ENCODE measurements around the gene KDELR3.

KDELR3 gene

DNA sequence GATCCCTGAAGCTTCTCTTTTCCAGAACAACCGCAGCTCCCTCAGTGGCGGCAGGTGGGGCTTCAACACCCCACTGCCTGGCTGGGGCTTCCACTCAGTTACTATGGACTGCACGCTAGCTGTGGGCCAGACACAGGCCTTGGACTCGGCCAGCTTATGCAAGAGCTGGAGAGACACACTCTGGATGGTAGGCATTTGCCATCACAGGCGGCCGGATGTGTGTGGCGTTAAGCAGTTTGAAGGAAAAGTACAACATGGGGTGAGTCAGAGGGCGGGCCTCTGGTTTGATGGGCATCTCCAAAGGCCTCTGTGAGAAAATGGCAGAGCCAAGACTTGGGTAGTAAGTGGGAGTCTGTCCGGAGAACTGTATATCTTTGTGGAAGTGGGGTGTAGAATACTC is 30.5 kb upstream of the KDELR3 start:
- in situ Hi-C loops (cut with MboI; ENCODE audit: low sequenced_read_pairs) = no loop called here

DNA sequence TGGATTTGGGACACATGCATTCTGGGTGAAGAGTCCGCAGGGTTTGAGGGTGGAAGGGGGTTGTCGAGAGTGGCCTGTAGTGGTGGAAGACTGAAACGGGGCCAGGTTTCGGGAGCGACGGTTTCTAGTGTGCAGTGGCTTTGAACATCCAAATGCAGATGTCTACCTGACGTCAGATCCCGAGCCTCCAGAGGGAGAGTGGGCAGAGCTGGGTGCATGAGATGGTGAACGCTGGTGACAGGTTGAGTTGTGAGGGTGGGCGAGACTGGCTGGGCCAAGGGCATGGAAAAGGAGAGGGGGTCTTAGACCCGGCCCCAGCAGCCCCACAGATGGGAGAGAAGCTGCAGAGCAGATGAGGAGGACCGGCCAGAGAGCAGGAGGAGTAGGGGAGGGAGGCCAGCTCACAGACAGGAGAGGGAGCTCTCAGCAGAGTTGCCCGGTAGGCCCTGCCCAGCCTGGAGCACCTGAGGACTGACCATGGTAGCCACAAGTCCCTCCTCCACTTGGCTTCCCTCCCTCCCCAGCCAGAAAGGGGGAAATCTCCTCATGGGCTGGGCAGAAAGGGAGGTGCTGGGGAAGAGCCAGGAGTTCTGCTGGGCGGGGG is 27.0 kb upstream of the KDELR3 start:
- in situ Hi-C loops (cut with MboI; ENCODE audit: low sequenced_read_pairs) = no loop called here

DNA sequence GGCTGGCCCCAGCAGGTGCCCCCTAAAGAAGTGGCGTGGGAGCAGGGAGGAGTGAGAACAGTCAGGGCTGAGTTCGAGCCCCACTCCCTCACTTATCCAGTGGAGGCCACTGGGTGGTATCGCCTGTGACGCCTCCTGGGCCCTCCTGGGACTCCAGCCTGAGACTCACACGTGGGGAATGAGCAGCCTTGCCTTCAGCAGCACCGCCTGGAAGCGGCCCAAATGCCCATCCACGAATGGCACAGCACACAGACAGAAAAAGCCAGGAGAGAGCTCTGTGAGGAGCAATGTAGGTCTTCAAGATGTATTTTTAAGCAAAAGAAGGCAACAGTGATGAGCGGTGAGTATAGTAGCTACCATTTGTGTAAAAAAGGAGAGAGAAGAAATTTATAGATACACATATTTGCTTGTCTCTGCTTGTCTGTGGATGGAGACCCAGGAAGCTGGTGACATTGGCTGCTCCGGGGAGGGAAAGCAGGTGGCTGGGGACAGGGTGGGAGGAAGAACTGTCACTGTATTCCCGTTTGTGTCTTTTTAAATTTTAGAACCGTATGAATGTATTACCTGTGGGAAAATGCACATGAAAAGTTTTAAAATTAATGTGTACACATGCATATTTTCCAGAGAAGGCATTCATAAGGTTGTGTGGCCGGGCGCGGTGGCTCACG is 26.1 kb upstream of the KDELR3 start:
- in situ Hi-C loops (cut with MboI; ENCODE audit: low sequenced_read_pairs) = no loop called here

DNA sequence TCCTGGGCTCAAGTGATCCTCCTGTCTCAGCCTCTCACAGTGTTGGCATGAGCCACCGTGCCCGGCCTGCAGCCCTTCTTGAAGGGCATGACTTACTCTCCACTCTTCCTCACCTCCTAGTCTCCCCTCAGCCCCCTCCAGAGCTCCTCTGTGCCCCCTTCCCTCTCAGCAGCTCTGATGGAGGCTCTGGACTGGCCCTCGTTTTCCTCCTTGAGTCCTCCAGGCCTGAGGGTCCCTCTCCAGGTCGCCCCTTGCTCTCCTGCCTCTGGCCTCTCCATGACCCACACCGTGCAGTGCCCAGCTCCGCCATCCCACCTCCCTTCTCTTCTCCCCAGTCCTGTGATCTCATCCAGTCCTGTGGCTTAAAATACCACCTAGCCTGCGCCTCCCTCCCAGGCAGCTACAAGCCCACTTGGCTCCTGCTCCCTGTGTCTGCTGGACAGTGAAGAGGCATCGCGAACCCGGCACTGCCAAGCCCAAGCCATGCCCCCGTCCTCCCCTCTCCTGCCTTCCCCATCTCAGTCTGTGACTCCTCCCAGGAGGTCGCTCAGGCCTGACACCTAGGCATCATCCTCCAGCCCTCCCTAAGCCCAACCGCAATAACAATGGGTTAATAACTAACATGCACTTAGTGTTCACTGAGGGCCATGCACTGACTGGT is 24.8 kb upstream of the KDELR3 start:
- in situ Hi-C loops (cut with MboI; ENCODE audit: low sequenced_read_pairs) = no loop called here

DNA sequence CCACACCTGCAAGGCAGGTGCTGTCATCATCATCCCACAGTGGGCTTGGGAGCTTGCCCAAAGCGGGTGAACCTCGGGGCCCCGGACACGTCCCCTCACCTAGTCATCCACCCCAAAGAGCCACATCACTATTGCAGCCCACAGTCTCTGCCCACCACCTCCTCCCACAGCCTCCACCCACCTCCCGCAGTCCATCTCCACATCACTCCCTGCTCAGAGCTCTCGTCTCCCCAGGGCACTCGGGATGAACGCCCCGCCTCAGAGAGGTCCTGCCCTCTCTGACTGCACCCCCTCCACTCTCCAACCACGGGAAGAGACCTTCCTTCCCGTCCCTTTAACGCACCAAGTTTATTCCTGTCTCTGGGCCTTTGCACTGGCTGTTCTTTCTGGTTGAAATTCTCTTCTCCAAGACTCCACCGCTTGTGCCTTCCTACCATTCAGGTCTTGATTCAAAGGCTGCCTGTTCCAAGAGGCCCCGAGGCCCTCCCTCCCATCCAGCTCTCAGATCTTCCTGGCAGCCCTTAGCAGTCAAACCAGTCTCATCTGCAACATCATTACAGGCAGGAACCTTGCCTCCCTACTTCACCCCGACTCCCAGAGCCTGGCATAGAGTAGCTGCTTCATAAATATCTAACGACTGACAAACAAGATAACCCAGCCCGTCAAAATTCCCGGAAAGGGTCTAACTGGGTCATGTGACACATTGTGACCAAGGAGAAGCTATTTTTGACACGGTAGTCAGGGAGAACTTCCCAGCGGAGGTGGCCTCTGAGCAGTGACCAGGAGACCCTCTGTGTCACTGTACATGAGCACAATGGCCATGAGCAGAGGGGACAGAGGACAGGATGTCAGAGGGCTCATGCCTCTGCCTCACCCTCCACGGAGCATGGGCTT is 24.0 kb upstream of the KDELR3 start:
- in situ Hi-C loops (cut with MboI; ENCODE audit: low sequenced_read_pairs) = no loop called here

DNA sequence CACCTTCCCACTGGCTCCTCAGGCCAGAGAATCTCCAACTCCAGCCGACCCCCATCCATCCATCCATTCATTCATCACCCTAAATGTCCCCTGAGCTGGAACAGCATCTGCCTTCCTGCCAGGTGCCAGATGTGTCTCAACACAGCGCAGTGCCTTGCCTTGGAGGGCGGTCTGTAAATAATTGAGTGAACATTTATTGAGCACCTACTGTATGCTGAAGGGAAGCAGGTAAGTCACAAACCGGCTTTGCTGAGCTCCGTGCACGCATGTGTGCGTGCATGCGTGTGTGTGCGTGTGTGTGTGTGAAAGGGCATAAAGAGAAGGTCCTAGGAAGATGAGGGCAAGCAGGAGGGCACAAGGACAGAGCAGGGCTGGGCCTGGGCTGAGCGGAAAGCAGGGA is 23.1 kb upstream of the KDELR3 start:
- in situ Hi-C loops (cut with MboI; ENCODE audit: low sequenced_read_pairs) = no loop called here

DNA sequence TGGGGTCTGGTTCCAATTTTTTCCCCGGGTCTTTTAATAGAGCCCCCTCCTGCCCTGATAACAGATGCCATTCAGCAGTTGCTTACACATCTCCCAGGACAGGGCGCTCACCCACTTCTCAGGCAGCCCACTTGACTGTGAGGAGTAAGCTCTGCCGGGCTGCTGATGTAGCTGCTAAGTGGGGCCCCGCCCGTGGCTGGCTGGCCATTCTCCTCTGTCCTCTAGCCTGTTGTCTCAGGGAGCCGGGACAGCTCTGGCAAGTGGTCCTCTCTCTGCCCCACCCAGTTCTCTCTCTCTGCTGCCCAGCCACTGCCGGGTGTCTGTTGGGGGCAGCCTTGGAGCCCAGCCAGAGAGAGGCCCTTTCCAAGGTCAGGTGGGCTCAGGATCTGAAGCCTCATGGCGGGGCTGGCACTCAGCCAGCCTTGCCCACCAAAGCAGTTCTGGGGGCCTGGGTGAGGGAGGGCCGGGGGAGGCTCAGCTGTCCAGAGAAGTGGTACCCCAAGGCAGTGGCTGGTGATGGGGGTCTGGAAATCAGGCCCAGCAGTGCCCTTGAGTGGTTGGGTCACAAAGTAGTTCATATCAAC is 21.8 kb upstream of the KDELR3 start:
- in situ Hi-C loops (cut with MboI; ENCODE audit: low sequenced_read_pairs) = no loop called here

DNA sequence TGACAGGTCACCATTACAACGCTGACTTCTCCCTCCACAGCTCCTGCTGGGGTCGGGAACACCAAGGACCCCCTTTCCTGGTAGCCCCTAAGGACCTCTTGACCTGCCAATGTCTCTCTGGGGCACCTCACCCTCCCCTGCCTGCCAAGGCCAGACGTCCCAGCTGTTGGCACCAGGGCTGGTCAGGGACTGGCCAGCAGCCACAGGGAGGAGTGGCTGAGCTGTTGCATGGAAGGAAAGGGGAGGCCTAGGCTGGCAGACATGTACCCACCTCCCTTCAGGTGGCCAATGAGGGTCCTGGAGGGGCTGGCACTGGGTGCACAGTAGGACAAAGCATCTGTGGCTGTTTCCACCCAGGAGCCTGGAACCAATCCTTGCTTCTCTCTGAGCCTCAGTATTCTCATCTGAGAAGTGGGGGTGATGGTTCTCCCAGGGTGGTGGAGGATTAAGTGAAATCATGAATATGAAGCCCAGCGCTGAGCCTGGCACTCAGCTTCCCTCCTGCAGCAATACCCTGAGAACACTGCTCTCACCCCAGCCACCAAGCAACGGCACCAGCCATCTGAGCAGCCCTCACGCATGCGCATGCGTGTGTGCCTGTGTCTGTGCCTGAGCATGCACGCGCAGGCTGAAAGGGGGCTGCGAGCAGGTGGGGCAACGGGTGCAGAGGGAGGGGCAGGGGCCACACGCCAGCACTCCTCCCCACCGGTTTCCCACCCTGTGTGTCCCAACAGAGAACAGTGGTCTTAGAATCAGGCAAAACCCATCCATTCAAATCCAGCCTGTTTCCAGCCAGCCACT is 18.8 kb upstream of the KDELR3 start:
- in situ Hi-C loops (cut with MboI; ENCODE audit: low sequenced_read_pairs) = no loop called here

DNA sequence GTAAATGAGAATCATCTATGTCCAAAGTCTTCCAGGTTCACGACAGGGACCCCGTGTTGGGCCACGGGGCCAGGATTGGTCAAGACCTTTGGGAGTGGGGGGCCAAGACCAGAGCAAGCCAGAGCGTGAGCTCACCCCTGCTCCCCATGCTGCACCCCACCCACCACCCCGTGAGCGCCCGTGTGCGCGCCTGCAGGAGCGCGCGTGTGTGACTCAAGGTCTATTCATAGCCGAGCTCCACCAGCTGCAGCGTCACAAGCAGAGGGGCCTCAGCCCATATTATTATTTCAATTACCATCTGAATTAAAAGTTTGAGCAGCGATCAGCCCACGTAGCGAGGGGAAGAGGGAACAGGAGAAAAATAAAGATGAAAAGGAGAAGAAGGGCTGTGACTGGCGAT is 18.1 kb upstream of the KDELR3 start:
- in situ Hi-C loops (cut with MboI; ENCODE audit: low sequenced_read_pairs) = no loop called here

DNA sequence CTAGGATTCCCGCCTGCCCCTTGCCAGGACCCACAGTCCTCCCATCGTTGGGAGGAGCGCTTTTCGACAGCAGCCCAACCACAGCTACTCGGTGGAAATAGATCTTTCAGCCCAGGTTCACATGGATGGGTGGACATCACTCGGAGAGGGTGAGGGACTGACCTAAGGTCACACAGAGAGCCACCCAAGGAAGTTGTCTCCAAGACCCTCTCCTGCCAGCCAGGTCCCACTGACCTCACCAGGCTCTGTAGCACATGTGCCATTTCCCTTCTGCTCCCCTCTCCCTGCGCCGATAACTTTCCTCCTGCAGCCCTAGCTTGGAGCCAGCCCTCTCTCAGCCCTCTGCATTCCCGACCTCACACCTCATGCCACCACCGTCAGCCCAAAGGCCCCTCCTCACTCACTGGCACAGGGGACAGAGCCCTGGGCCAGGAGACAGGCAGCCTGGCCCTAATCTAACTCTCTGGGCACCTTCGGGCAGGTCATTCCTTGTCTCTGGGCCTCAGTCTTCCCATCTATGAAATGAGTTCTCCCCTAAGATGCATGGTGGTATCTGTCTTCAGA is 17.6 kb upstream of the KDELR3 start:
- in situ Hi-C loops (cut with MboI; ENCODE audit: low sequenced_read_pairs) = no loop called here

DNA sequence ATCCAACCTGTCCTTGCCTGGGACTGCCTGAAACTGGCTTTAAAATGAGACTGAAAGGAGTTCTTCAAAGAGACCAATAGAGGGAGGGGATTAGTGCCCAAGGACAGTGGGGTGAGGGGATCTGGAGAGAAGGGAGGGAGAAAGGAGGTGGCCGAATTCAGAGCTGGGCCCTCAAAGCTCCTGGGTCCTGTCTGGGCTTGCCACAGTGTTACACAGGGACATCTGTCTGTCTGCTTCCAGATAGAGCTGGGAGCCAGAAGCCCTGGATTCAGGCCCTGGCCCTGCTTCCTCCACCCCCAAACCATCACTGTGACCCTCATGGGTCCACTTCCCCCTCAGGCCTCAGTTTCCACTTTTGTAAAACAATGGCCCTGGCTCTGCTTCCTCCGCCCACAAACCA is 16.5 kb upstream of the KDELR3 start:
- in situ Hi-C loops (cut with MboI; ENCODE audit: low sequenced_read_pairs) = no loop called here

DNA sequence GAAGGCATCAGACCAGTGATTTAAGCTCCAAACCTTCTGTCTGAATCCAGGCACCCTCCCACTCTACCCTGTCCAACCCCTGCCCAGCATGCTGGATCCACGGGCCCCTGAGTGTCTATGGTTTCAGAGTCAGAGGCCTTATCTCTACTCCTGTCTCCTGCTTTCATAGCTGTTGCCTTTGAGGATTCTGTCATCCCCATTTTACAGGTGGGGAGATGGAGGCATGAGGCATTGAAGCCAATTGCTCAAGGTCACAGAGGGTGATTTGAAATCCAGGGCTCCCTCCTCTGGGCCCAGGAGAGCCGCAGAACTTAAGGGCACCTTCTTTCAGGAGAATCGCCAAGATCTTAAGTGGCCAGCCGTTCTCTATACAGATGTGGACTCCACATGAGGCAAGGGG is 16.0 kb upstream of the KDELR3 start:
- in situ Hi-C loops (cut with MboI; ENCODE audit: low sequenced_read_pairs) = no loop called here

DNA sequence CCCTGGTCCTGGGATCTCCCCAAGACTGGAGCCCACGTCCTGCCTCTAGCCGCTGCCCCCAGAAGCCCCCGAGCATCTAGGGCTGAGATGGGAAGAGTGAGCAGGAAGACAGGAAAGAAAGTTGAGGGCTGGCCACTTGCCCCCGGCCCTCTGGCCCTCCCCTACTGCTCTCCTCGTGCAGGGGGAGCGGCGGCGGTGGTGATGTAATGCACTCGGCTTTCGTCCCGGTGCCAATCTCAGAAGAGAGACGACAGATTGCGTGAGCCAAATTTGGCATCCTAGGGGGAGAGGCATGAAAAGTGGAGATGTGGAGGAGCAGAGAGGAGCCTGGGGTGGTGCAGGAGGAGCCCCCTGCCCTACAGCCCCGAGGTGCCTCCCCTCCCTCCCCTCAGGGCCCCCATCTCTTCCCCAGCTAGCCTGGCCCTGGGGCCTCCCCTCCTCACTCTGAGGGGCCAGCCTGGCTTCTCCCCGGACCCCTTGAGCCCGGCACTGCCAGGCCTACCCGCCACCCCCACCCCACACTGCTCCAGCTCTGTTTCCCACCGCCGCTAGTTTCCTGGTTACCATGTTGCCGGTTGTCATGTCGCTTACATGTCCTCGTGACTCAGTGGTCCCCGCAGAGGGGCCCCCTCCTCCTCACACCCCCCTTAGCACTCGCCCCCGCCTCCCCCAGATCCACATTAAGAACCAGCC is 15.4 kb upstream of the KDELR3 start:
- in situ Hi-C loops (cut with MboI; ENCODE audit: low sequenced_read_pairs) = no loop called here

DNA sequence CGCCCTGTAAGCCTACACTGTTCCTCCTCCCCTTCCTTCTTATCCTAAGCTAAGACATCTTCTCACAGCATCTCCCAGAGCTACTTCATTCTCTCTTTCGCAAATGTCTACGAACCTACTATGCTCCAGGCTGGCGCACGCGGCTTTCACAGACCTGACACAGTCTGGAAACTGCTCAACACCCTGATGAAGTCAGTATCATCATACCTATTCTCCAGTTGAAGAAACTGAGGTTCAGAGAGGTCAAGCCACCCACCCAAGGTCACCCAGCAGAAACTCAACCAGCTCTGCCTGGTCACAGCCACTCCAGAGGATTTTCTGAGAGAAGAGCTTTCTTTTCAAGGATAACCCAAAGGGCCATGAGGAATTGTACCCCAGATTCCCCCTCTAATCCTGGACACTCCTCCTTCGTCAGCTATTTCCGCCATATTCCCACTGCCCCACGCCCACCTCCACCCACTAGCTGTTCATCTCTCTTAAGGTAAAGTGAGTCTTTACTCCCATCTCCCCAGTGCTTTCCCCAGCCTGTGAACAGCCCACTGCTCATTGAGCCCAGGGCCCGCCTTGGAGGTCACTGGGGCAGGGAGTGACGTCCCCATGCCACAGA is 14.7 kb upstream of the KDELR3 start:
- in situ Hi-C loops (cut with MboI; ENCODE audit: low sequenced_read_pairs) = no loop called here

DNA sequence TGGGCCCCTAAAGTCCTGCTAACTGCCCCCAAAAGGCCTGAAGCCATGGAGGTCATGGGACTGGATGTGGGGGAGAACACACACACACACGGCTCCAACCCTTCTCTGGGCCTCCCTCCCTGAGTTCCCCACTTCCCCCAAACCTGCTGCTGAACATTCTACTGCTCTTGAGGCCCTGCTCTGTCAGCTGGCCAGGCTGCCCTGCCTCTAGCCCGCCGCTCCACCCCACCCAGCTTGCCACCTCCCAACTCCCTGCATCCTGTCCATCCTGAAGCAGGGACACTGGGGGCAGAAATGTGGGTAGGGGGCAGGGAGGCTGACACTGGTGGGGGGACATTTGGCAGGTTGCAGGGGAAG is 13.9 kb upstream of the KDELR3 start:
- in situ Hi-C loops (cut with MboI; ENCODE audit: low sequenced_read_pairs) = no loop called here

DNA sequence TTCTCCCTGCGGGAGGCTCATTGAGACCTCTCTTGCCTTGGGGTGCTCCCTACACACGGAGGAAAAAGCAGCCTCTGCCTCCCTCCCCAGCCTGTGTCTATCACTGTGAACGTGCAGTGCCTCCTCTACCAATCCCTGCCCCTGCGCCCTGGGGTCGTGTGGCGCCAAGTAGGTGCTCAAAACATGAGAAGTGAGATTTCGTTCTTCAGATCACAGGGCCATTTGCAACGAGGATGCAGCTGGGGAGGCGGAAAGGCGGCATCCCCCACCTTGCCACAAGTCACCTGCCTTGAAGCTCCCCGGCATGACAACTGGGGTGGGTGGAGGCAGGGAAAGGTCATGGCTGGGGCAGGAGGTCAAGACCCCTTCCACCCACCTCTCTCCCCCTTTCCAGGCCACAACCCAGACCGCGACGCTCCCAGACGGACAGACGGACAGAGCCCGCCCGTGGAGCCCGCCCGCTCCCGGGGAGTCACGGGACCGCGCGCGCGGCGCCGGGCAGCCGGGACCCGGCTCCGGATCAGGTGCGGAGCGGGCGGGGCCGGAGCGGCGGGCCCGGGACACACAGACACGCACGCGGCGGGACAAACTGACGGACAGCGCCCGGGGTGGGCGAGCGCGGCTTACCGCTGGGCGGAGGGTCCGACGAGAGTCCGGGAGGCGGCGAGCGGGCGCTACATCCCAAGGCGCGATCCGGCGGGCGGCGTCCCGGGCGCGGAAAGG is 13.4 kb upstream of the KDELR3 start:
- in situ Hi-C loops (cut with MboI; ENCODE audit: low sequenced_read_pairs) = no loop called here

DNA sequence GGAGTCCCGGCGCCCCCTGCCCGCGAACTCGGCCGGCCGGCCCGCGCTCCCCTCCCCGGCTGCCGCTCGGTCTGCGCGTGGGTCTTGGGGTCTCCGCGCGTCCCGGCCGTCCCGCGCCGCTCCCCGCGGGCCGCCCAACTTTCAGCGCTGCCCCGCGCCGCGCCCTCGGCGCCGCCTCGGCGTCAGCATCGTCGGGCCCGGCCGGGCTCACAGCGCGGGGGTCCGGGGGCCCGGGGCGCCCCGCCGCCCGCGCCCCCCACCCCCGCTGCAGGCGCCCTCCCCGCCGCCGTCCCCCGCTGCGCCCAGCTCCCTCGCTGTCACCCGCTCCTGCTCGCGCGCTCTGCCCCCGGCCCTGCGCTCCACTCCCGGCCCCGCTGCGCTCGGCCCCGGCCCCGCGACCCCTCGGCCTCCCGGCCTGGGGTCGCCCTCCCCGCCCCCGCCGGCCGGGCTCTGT is 12.8 kb upstream of the KDELR3 start, which contains the start of gene KCNJ4:
KCNJ4 (minus strand) TSS at position 124 of the 454 bp plus-strand sequence. CDS start 27,067 bp downstream, outside the sequence.
- in situ Hi-C loops (cut with MboI; ENCODE audit: low sequenced_read_pairs) = no loop called here
